IMR-90 (cell line): Measurements from ENCODE around the gene OR2A2. TPM values are rescaled to one million over a fixed set of nuclear protein-coding genes. Genes with fewer than 3 reads are reported as not detected.

Source experiments
- ATAC-seq: fragments of 200-7000 bp; cut with Tn5 transposase; 2 replicates; pipeline ENCODE4 v1.9.1; 2020; ENCODE audit warnings: low read depth, mild to moderate bottlenecking, moderate library complexity
- BruUV-seq: library from RNA; stranded (reverse); fragments of 400-500 nt; replicated peaks from 2 replicates; lab custom pipeline; 2021; lab: Mats Ljungman, UMichigan
- CTCF ChIA-PET: fragments of 300-600 bp; formaldehyde crosslinking; extraction: SDS; loops from one replicate; lab custom pipeline; 2021; ENCODE audit warnings: antibody characterized with exemption; lab: Yijun Ruan, JAX
- POLR2A ChIA-PET: fragments of 300-600 bp; sonication (Branson Sonifier 250); formaldehyde crosslinking; loops from one replicate; lab custom pipeline; 2022; ENCODE audit warnings: antibody characterized with exemption; ENCODE audit not compliant: unreplicated experiment; lab: Charles Lee
- DNase-seq: peaks from one replicate; pipeline ENCODE4 v3.0.0; 2013
- H2AFZ ChIP-seq: replicated peaks from 2 replicates; pipeline ENCODE3; 2013; ENCODE audit warnings: low read length, mild to moderate bottlenecking; ENCODE audit not compliant: poor library complexity
- H2AK5ac ChIP-seq: 2 replicates; pipeline ENCODE4 v1.6.1; 2013; ENCODE audit warnings: low read depth, low read length, inconsistent platforms
- H2AK9ac ChIP-seq: replicated peaks from 2 replicates; pipeline ENCODE3; 2013; ENCODE audit warnings: mild to moderate bottlenecking, low read depth, low read length, moderate library complexity; ENCODE audit not compliant: poor library complexity
- H2BK120ac ChIP-seq: 2 replicates; pipeline ENCODE4 v1.6.1; 2013; ENCODE audit warnings: low read depth, low read length, inconsistent platforms
- H2BK15ac ChIP-seq: 3 replicates; pipeline ENCODE4 v1.6.1; 2013; ENCODE audit warnings: low read depth, low read length, inconsistent platforms
- H2BK20ac ChIP-seq: 2 replicates; pipeline ENCODE4 v1.6.1; 2013; ENCODE audit warnings: low read depth, mild to moderate bottlenecking, inconsistent platforms, low read length, moderate library complexity
- H2BK5ac ChIP-seq: 2 replicates; pipeline ENCODE4 v1.6.1; 2013; ENCODE audit warnings: mild to moderate bottlenecking, low read depth, low read length, inconsistent platforms; ENCODE audit not compliant: poor library complexity, severe bottlenecking
- H3K14ac ChIP-seq: replicated peaks from 2 replicates; pipeline ENCODE4 v1.6.1; 2013; ENCODE audit warnings: low read depth, low read length, inconsistent platforms
- H3K18ac ChIP-seq: 2 replicates; pipeline ENCODE4 v1.6.1; 2013; ENCODE audit warnings: low read depth, low read length, control low read depth
- H3K23ac ChIP-seq: 2 replicates; pipeline ENCODE4 v1.6.1; 2013; ENCODE audit warnings: low read depth, low read length, inconsistent platforms
- H3K27ac ChIP-seq: 2 replicates; pipeline ENCODE4 v1.5.1; 2013; ENCODE audit warnings: mild to moderate bottlenecking, control low read depth, low read length; ENCODE audit not compliant: insufficient read depth
- H3K27me3 ChIP-seq: 2 replicates; pipeline ENCODE4 v1.6.1; 2013; ENCODE audit warnings: low read length; ENCODE audit not compliant: control insufficient read depth, insufficient read depth
- H3K36me3 ChIP-seq: 2 replicates; pipeline ENCODE4 v1.6.1; 2013; ENCODE audit warnings: low read length, mixed read lengths; ENCODE audit not compliant: control insufficient read depth, insufficient read depth
- H3K4ac ChIP-seq: 2 replicates; pipeline ENCODE4 v1.6.1; 2013; ENCODE audit warnings: low read depth, low read length, inconsistent platforms
- H3K4me1 ChIP-seq: 2 replicates; pipeline ENCODE4 v1.6.1; 2013; ENCODE audit warnings: low read length, mixed read lengths; ENCODE audit not compliant: control insufficient read depth, insufficient read depth
- H3K4me2 ChIP-seq: 2 replicates; pipeline ENCODE4 v1.6.1; 2013; ENCODE audit warnings: low read depth, mild to moderate bottlenecking, control low read depth, low read length, moderate library complexity
- H3K4me3 ChIP-seq: 2 replicates; pipeline ENCODE4 v1.5.1; 2013; ENCODE audit warnings: low read depth, mild to moderate bottlenecking, control low read depth, low read length, moderate library complexity; ENCODE audit not compliant: insufficient read depth
- H3K56ac ChIP-seq: 2 replicates; pipeline ENCODE4 v1.6.1; 2013; ENCODE audit warnings: low read length, inconsistent platforms; ENCODE audit not compliant: insufficient read depth; ENCODE audit errors: extremely low read depth
- H3K79me1 ChIP-seq, 2 experiments: 2 replicates each; pipeline ENCODE4 v1.6.1; 2013; ENCODE audit warnings: low read length in 2 of 2, inconsistent platforms in 1 of 2, low read depth in 1 of 2
- H3K9ac ChIP-seq: 2 replicates; pipeline ENCODE4 v1.6.1; 2013; ENCODE audit warnings: low read depth, low read length, control low read depth
- H3K9me1 ChIP-seq: 2 replicates; pipeline ENCODE4 v1.6.1; 2013; ENCODE audit warnings: low read length, inconsistent platforms; ENCODE audit not compliant: insufficient read depth
- H3K9me3 ChIP-seq: 2 replicates; pipeline ENCODE4 v1.6.1; 2013; ENCODE audit warnings: low read length; ENCODE audit not compliant: control insufficient read depth, insufficient read depth
- H4K20me1 ChIP-seq: 2 replicates; pipeline ENCODE4 v1.6.1; 2013; ENCODE audit warnings: low read length, inconsistent platforms; ENCODE audit not compliant: insufficient read depth
- H4K5ac ChIP-seq: 2 replicates; pipeline ENCODE4 v1.6.1; 2013; ENCODE audit warnings: mild to moderate bottlenecking, low read depth, low read length, control low read depth
- H4K8ac ChIP-seq, 2 experiments: 2 replicates each; pipeline ENCODE4 v1.6.1; 2013; ENCODE audit warnings: low read depth in 2 of 2, low read length in 2 of 2, control low read depth in 1 of 2, inconsistent platforms in 1 of 2
- H4K91ac ChIP-seq: 2 replicates; pipeline ENCODE4 v1.6.1; 2013; ENCODE audit warnings: low read depth, low read length, inconsistent platforms; ENCODE audit not compliant: insufficient read depth
- BHLHE40 ChIP-seq: fragments of 150-350 bp; IDR thresholded peaks from 2 replicates; pipeline ENCODE4 v1.6.1; 2016; ENCODE audit warnings: mild to moderate bottlenecking, low read depth, low read length
- CEBPB ChIP-seq: IDR thresholded peaks from 2 replicates; pipeline ENCODE4 v1.6.1; 2012; ENCODE audit warnings: low read depth, low read length, improper control_type of control experiment
- CHD1 ChIP-seq: IDR thresholded peaks from 2 replicates; pipeline ENCODE4 v1.6.1; 2012; ENCODE audit warnings: low read depth, low read length, improper control_type of control experiment
- CTCF ChIP-seq: conservative IDR thresholded peaks from 2 replicates; pipeline ENCODE4 v1.5.1; 2012; ENCODE audit warnings: mild to moderate bottlenecking, low read depth, low read length, improper control_type of control experiment
- FOS ChIP-seq: fragments of 150-350 bp; IDR thresholded peaks from 2 replicates; pipeline ENCODE4 v1.6.1; 2016; ENCODE audit warnings: low read depth, low read length
- MAFK ChIP-seq: IDR thresholded peaks from 2 replicates; pipeline ENCODE4 v1.6.1; 2012; ENCODE audit warnings: low read depth, low read length, improper control_type of control experiment
- MAZ ChIP-seq: IDR thresholded peaks from 2 replicates; pipeline ENCODE4 v1.6.1; 2012; ENCODE audit warnings: low read depth, mild to moderate bottlenecking, low read length, improper control_type of control experiment, moderate library complexity, borderline replicate concordance
- MXI1 ChIP-seq: IDR thresholded peaks from 2 replicates; pipeline ENCODE4 v1.6.1; 2012; ENCODE audit warnings: low read depth, mild to moderate bottlenecking, low read length, moderate library complexity, borderline replicate concordance
- NFE2L2 ChIP-seq: fragments of 150-350 bp; IDR thresholded peaks from 2 replicates; pipeline ENCODE4 v1.6.1; 2016; ENCODE audit warnings: low read depth, mild to moderate bottlenecking, low read length
- POLR2A ChIP-seq: IDR thresholded peaks from 2 replicates; pipeline ENCODE4 v1.6.1; 2012; ENCODE audit warnings: mild to moderate bottlenecking, low read depth, low read length
- RAD21 ChIP-seq: IDR thresholded peaks from 2 replicates; pipeline ENCODE4 v1.6.1; 2012; ENCODE audit warnings: low read length, improper control_type of control experiment
- RCOR1 ChIP-seq: IDR thresholded peaks from 2 replicates; pipeline ENCODE4 v1.6.1; 2012; ENCODE audit warnings: mild to moderate bottlenecking, low read length, improper control_type of control experiment; ENCODE audit not compliant: insufficient replicate concordance
- RFX5 ChIP-seq: IDR thresholded peaks from 2 replicates; pipeline ENCODE4 v1.8.0; 2012; ENCODE audit warnings: low read depth, mild to moderate bottlenecking, low read length, moderate library complexity
- SMC3 ChIP-seq: fragments of 150-350 bp; IDR thresholded peaks from 2 replicates; pipeline ENCODE4 v1.6.1; 2016; ENCODE audit warnings: low read depth, mild to moderate bottlenecking, antibody characterized with exemption, low read length, moderate library complexity
- USF2 ChIP-seq: fragments of 150-350 bp; IDR thresholded peaks from 2 replicates; pipeline ENCODE4 v1.6.1; 2017; ENCODE audit warnings: mild to moderate bottlenecking, antibody characterized with exemption, low read length, low read depth
- WGBS, 2 experiments: methylation state at CpG; one replicate each; pipeline versions ENCODE4 v1.1.5 to v1.1.7; 2013; ENCODE audit warnings: missing lambda C conversion rate in 2 of 2; ENCODE audit not compliant: insufficient read length in 1 of 2; ENCODE audit errors: extremely low coverage in 2 of 2; 5-methylcytosine and 5-hydroxymethylcytosine counted together
- dilution Hi-C: fragments of 300-500 bp; cut with HindIII; formaldehyde crosslinking; loops from one replicate; pipeline ENCODE4 v1.14.3; 2018; ENCODE audit warnings: low sequenced_read_pairs; ENCODE audit not compliant: unreplicated experiment
- in situ Hi-C: fragments of 300-500 bp; cut with MboI; formaldehyde crosslinking; loops from 3 replicates; pipeline ENCODE4 v1.14.3; 2019; ENCODE audit warnings: low sequenced_read_pairs, inconsistent platforms, mixed read lengths
- intact Hi-C: fragments of 100-400 bp; cut with micrococcal nuclease; formaldehyde crosslinking; loops from 2 replicates; pipeline ENCODE4 v1.10.0; 2022
- polyA plus RNA-seq, 3 experiments: library from polyadenylated mRNA; depleted of rRNA; stranded (reverse); fragments of >200 nt; gene quantifications; 2 replicates each; pipeline ENCODE4 v1.2.3, GENCODE V29; 2012; ENCODE audit warnings: low replicate concordance in 1 of 3
- total RNA-seq: library from RNA; depleted of rRNA; stranded (reverse); fragments of >200 nt; gene quantifications from 2 replicates; pipeline ENCODE4 v1.2.3, GENCODE V29; 2012

Gene OR2A2
- total and polyA plus RNA-seq, 2 of the 4 experiments (the other 2 are of a cell fraction) = not detected

DNA sequence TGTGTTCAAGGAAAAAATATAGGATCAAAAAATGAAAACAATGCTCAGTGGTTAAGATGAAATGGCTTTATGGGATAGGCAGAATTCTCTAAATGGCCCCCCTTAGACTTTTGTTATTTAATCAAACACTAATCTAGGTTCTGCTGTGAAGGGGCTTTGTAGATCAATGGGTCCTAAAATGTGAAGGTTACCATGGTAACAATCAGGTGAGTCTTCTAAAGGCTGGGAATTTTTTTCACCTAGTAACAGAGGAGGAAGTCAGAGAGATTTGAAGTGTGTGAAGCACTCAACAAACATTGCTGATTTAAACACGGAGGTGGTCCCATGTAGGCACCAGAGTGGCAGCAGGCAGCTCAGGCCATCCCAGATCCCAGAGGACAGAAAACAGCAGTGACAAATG is 24.7 kb downstream of the OR2A2 start:
- intact Hi-C loops = no loop called here
- H3K27ac ChIP-seq = no peak overlapping the region
- H2BK20ac ChIP-seq = no peak overlapping the region
- ChIA-PET POLR2A (no interaction called here), CTCF (no interaction called here)
- no peak overlapping the region for H2BK15ac ChIP-seq
- H2AFZ ChIP-seq = no peak overlapping the region
- H3K9ac ChIP-seq = no peak overlapping the region
- no peak overlapping the region for H4K8ac ChIP-seq
- H4K5ac ChIP-seq = no peak overlapping the region
- no peaks in the 10 kb centered on the region for H3K79me1 ChIP-seq
- no peak overlapping the region for H3K23ac ChIP-seq
- no peaks in the 10 kb centered on the region for H3K9me1 ChIP-seq
- no peak overlapping the region for H3K18ac ChIP-seq
- no peak for TF ChIP-seq RCOR1
- TF ChIP-seq FOS = no peak
- TF ChIP-seq CEBPB = no peak
- TF ChIP-seq RFX5 = no peak
- no peak for TF ChIP-seq SMC3
- TF ChIP-seq NFE2L2 = no peak
- no peak for TF ChIP-seq MAFK
- no peak for TF ChIP-seq MAZ
- TF ChIP-seq CHD1 = no peak
- TF ChIP-seq POLR2A = no peak
- TF ChIP-seq RAD21 = no peak
- no peak for TF ChIP-seq MXI1
- TF ChIP-seq CTCF = no peak
- TF ChIP-seq USF2 = no peak
- no peak for TF ChIP-seq BHLHE40
- no TSS peak for BruUV-seq
- H2BK5ac ChIP-seq = no peak overlapping the region
- H3K4me1 ChIP-seq = no peaks in the 10 kb centered on the region
- H3K27me3 ChIP-seq = no peaks in the 10 kb centered on the region
- H3K14ac ChIP-seq = no peak overlapping the region
- no peak overlapping the region for H3K4ac ChIP-seq
- no peak overlapping the region for H2AK9ac ChIP-seq
- no peak overlapping the region for H2BK120ac ChIP-seq
- H3K4me2 ChIP-seq = no peak overlapping the region
- no CpG with 5 or more reads among the region's 1 CpG for WGBS, 2 experiments
- no peak for ATAC-seq
- dilution Hi-C loops = no loop called here
- H4K91ac ChIP-seq = no peak overlapping the region
- H3K36me3 ChIP-seq = no peaks in the 10 kb centered on the region
- no peaks in the 10 kb centered on the region for H3K9me3 ChIP-seq
- in situ Hi-C loops = no loop called here
- H4K20me1 ChIP-seq = no peaks in the 10 kb centered on the region
- DNase-seq = no peak
- no peak overlapping the region for H2AK5ac ChIP-seq
- H3K56ac ChIP-seq = no peak overlapping the region
- H3K4me3 ChIP-seq = no peak overlapping the region
